Activated CD4-positive, alpha-beta T cell treated with anti-CD3 and anti-CD28 coated beads, Interleukin-2, amount 50 U/mL, for 1 hour (primary cell): ENCODE measurements around the gene DTL.

Source experiments
- DNase-seq: peaks from one replicate; pipeline ENCODE4 v3.0.0-alpha.2; 2020

The DTL gene

GRCh38 chr1:212091438-212092121 is 56.0 kb downstream of the DTL start:
- no peak for DNase-seq

DNA sequence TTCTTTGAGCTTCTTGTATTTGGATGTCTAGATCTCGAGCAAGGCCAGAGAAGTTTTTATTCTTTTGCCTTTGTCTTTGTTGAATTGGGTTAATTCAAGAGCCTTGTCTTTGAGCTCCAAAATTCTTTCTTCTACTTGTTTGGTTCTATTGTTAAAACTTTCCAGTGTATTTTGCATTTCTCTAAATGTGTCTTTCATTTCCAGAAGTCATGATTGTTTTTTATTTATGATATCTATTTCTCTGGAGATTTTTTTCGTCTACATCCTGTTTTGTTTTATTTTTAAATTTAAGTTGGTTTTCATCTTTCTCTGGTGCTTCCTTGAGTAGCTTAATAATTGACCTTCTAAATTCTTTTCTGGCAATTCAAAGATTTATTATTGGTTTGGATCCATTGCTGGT is 61.8 kb downstream of the DTL start:
- DNase-seq: no peak

DNA sequence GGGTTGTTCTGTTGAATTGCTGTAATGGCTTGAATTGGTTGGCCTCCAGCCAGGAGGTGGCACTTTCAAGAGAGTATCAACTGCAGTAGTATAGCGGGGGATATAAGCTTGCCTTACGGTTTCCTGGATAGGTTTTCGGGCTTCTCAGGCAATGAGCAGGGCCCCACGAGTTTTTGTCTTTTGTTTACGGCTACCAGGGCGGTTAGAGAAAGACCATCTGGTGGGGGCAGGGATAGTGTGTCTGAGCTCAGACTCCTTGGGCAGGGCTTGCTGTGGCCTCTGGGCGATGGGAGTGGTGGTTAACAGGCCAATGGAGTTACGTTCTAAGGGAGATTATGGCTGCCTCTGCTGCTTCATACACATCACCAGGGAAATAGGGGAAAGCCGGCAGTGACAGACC is 62.8 kb downstream of the DTL start:
- DNase-seq: no peak

- DNase-seq: no peak
Measured at GRCh38 chr1:212098771-212099170, 63.2 kb downstream of the DTL start.

- DNase-seq: no peak
Measured at GRCh38 chr1:212101251-212101650, 65.7 kb downstream of the DTL start.

DNA sequence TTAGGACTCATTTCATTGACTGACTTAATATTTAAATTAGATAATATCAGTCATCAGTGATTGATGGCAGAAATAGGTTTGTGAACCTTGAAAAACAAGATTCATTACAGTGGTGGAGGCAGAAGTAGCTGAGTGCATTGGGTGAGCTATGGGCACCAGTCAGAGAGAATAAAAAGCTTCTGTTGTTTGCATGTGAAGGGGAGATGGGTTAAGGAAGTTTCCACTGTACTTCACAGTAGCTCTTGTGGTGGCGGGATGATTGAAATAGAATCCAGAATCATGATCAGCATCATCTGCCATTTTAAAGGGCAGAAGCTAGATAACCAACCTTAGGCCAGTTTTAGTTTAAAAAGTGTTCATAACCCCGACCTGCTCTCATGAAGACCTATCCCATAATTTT is 66.2 kb downstream of the DTL start:
- DNase-seq: no peak

DNA sequence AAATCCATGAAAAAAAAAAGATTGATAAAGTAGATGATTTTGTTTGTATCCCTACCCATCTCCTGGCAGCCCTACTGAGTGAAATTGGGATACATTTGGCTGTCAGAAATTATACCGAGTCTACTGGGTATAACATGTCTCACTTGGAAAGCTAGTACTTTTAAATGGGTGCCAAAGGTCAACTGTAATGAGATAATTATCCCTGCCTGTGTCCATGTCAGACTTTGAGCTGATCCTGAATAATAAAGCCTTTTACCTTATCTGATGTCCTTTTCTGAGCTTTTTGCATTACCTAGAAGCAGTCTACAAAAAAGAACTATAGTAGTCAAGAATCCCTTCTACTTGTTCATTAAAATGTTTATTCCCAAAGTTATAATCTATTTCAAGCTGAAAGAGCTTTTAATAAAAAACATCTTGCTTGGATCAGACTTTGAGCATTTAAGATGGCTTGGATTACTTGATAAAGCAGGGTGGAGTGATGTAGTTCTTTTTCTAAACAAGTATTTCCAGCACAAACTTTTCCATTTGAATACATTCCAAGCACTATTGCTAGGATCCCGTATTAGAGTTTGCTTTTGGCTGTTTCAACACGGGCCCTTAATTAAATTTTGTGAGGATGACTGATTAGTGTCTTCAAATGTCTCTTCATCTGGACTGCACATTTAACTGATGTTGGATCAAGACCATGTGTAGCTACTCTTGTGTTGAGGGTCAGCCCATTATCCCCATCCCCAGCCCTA is 69.2 kb downstream of the DTL start:
- DNase-seq: no peak

GRCh38 chr1:212106286-212106792 is 70.8 kb downstream of the DTL start:
- no peak for DNase-seq

DNA sequence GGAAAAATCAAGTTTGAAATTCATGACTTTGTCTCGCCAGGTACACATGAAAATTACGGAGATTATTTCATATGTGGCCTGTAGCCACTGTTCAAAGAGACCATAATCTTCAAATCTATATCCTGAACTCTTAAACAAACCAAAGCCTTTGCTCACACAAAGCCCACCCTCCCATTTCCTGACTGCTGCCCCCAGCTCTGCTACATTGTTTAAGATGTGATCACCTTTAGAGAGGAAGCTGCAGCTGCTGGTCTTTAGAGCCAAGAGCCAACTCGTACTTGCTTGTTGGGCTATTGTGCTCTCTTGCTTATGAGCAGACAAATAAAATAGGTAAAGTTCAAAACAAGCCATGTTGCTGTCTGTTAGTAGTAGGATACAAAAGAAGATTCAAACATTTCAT is 71.9 kb downstream of the DTL start:
- no peak for DNase-seq

DNA sequence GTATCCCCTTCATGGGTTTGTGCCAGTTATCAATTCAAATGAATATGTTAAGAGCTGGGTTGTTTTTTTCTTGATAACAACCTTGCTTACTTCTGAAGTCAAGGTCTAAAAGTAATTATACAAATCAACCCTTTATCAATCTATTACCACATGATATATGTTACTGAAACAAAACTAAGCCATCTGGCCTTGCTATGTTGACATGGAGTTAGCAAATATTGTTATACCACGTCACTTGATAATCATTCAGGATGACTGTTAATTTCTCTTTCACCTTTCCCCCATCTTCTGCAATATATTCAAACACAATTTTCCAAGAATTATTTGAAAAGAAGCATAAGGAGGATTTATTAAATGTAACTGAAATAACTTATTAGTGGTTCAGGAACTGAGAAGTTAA is 72.6 kb downstream of the DTL start:
- no peak for DNase-seq

- no peak for DNase-seq
Measured at GRCh38 chr1:212108981-212109380, 73.4 kb downstream of the DTL start.

DNA sequence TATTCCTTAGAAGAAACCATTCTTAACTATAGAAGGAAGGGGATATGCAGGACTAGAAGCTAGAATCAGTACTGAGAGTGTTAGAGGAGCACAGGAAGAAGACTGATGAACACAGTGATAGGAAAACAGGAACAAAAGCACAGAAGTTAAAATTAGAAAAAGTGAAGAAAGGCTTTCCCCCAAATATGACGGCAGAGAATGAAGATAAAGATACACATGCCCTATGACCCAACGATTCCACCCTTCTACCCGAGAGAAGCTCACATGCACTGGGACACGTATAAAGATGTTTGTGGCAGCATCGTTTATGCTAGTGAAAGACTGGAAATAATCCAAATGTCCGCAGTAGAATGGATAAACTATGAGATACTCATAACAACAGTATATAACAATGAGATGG is 74.2 kb downstream of the DTL start:
- DNase-seq: no peak

DNA sequence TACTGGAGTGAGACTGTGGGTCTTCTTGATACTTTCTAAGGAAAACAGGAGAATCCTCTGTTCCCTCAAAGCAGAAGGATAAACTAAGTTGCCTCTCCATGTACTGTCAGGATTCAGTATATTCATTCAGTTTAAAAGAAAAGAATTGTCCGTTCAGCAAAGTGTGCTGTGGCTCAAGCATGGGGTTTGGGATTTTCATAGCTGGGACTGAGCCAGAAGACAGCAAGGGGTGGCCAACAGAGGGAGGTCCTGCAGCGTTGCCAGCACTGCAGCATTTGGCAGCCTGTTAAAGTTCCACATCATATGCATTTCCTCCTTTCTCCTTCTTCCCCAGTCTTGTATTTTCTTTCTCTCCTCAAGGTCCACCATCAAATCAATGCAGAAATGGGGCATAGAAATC is 75.1 kb downstream of the DTL start:
- no peak for DNase-seq

DNA sequence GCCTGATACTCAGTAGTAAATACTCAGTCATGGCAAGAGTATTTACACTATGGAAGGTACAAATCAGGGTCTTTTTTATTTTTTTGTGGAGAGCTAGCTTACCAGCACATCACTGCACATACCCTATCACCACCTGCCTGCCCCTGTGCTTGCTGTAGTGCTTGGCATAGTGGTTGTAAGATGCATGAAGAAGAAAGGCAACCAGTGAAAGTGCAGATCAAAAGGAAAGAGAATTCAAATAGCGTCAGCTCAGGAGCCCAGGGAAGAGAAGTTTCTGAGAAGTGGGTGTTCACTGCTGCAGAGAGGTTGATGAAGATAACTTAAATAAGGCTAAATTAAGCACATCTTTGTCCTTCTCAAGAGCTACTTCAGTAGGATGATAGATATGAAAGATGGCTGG is 76.0 kb downstream of the DTL start:
- no peak for DNase-seq

GRCh38 chr1:212113706-212114105 is 78.2 kb downstream of the DTL start:
- no peak for DNase-seq

DNA sequence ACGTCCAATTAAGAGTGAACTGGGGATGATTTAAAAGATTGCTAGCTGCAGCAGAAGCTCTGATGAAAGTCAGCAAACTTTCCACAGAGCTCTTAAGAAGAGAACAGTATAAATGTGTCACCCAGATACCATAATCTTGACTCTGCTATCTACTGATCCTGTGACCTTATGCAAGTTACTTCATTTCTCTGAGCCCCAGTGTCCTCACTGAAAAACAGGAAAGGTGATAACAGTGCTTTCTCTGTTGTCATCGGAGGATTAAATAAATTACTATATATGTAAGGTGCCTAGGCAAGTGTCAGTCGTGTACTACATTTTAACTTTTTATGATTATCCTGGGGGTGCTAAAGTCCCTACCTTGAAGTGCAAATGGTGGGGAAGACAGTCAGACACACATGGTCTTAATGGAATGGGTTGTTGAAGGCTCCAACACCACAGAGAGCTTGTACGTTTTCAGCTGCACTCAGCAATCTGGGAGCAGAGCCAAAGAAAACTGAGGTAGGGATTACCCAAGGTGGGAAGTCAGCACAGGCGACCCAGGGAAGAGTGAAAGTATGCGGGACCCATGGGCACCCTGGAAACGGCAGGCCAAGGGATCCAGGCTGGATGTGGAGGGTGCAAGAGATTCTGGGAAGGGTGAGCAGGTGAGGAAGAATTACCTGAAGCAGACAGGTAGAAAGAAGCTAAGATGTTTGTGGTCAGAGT is 82.8 kb downstream of the DTL start:
- no peak for DNase-seq

- DNase-seq: no peak
Measured at GRCh38 chr1:212118872-212119260, 83.3 kb downstream of the DTL start.

DNA sequence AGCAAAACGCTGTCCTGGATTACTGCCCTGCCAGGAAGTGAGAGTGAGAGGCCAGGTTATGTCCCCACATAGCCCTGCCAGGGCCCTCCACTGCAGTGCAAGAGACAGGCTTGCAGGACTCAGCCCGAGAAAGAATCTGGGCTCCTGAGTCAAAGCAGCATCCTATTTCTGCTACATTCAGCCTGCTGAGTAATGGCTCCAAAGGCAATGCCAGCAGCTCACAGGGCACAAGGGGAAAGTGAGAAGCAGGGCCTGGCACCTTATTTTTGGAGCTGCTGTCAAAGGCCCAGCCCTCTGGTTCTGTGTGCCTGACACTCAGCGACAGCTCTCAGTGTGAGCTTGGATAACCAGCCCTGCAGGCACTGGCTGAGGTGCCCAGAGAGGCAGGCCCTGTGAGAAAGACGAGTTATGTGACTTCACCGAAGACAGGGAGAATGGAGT is 83.9 kb downstream of the DTL start:
- DNase-seq: no peak

DNA sequence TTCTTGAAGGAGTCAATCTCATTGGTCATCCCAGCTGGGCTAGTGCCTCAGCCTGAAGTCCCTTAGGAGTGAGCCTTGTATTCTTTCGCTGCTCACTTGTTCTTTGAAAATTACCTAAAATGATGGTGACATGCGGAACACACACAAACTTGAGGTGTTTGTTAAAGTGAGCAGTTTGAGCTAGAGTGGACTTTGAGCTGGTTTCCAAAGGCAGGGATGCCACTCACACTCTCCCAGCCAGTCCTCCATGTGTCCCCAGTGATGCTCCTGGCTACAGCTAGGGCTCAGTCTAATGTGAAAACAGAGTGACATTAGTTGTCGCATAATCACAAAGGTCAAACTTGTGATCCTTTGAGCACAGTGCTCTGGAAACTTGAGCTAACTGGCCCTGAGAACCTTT is 84.3 kb downstream of the DTL start:
- no peak for DNase-seq

DNA sequence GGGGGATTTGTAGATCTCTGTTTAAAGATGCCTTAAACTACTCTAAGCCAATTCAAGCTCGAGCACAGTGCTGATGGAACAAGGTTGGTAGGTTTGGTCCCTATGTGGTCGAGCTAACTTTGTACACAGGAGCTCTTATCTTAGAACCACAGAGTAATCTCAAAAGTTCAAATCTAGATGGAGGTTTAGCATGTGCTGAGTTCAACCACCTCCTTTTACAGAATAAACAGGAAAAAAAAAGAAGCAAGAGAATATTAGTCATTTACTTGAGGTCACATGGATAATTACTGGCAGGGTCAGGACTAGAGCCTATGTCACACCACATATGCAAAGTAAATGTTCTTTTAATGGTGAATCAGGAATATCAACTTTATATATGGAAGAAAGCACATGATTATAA is 86.2 kb downstream of the DTL start:
- DNase-seq: no peak

DNA sequence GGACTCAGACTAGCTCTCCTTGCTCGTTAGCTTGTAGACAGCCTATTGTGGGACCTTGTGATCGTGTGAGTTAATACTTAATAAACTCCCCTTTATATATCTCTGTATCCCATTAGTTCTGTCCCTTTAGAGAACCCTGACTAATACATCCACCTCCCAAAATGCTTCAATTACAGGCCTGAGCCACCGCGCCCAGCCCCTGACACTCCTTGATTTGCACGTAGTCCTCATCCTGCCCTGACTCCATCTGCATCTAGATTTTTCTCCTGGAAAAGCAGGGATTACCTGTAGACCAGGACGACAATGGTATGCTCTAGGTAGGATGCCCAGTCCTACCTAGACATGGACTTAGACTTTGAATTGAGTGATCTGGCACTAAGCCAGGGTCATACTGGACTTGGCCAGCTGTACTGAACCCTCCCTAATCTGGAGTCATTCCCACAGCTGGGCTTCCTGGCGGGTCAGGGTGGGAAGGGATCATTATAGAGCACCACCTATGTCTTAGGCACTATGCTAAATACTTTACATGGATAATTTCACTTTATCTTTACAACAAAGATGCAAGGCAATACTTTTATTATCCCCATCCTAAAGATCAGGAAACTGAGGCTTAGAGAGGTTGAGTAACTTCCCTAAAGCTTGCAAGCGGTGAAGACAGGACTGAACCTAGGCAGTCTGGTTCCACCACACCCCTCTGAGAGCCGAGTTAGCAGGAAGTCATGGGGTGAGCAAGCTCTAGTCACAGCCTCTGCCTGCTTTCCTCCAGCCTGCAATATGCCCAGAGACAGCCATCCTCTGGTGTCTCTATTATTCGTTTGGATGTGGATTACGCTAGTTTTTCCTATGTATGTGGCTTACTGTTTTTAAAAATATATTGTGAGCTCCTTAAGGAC is 89.4 kb downstream of the DTL start:
- DNase-seq: no peak

GRCh38 chr1:212125654-212126053 is 90.1 kb downstream of the DTL start:
- DNase-seq: no peak

DNA sequence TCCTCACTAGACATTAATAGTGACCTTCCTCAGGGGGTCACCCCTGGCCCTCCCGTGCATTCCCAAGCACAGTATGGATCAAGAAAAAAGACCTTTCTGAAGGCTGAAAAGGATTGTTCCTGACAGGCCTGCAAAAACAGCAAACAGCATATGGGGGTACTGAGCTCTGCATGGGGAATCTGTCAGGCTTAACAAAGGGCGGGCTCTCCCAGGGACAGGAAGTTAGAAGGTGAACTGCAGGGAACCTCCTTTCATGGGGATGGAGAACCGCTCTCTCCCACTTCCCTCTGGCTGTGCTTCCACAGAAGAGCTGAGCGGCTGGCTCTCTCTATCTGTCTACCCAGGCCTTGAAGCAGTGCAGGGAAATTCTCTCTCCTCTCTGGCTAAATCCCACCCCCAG is 91.7 kb downstream of the DTL start:
- DNase-seq: no peak
